ENCODE data around the gene THSD7A. TPM values are rescaled to one million over a fixed set of nuclear protein-coding genes. Genes with fewer than 3 reads are reported as not detected.

The THSD7A gene
- total and polyA plus RNA-seq, 2 donors from 2014 or later = 5.1 to 24.3 TPM

GRCh38 chr7:11589251-11589650, 242.7 kb downstream of the THSD7A start:
- H3K4me1 ChIP-seq (ENCODE audit: control insufficient read depth in 2 of 3, insufficient read depth in 2 of 3, low read depth in 1 of 3, low read length in 3 of 3) = no peaks in the 10 kb centered on the region
- peaks cover 0 to 6% (median 0%) of the 10 kb centered on the region in 3 donors for H3K36me3 ChIP-seq (ENCODE audit: control insufficient read depth in 2 of 3, insufficient read depth in 3 of 3, low read length in 3 of 3)
- FAIRE-seq (no peak), DNase-seq (no peak)
- no peak overlapping the region for H3K9ac ChIP-seq (ENCODE audit: low read length in 3 of 3)
- H3K27ac ChIP-seq (ENCODE audit: low read depth in 2 of 2, low read length in 2 of 2) = no peak overlapping the region
- H3K4me3 ChIP-seq (ENCODE audit: low read length in 3 of 3) = no peak overlapping the region
- intact Hi-C loops (cut with DNase I) = no loop called here
- H3K9me3 ChIP-seq (ENCODE audit: control insufficient read depth in 2 of 3, insufficient read depth in 1 of 3, low read length in 3 of 3) = no peaks in the 10 kb centered on the region
- no peak for TF ChIP-seq CTCF (IDR thresholded peaks at IDR 0.05; ENCODE audit: borderline replicate concordance, extremely low read depth, insufficient read depth)
- H3K27me3 ChIP-seq (ENCODE audit: control insufficient read depth, insufficient read depth, low read length) = no peaks in the 10 kb centered on the region

- Histone ChIP-seq H3K9me3 (ENCODE audit: control insufficient read depth in 2 of 3, insufficient read depth in 1 of 3, low read length in 3 of 3) (no peaks in the 10 kb centered on the region), H3K9ac (ENCODE audit: low read length in 3 of 3) (no peak overlapping the region), H3K27ac (ENCODE audit: low read depth in 2 of 2, low read length in 2 of 2) (no peak overlapping the region), H3K27me3 (ENCODE audit: control insufficient read depth, insufficient read depth, low read length) (no peaks in the 10 kb centered on the region), H3K4me3 (ENCODE audit: low read length in 3 of 3) (no peak overlapping the region), H3K4me1 (ENCODE audit: control insufficient read depth in 2 of 3, insufficient read depth in 2 of 3, low read depth in 1 of 3, low read length in 3 of 3) (no peaks in the 10 kb centered on the region), H3K36me3 (ENCODE audit: control insufficient read depth in 2 of 3, insufficient read depth in 3 of 3, low read length in 3 of 3) (peaks cover 0 to 6% (median 0%) of the 10 kb centered on the region in 3 donors)
- intact Hi-C loops (cut with DNase I) = no loop called here
- no peak for FAIRE-seq
- DNase-seq = no peak
- TF ChIP-seq CTCF (IDR thresholded peaks at IDR 0.05; ENCODE audit: borderline replicate concordance, extremely low read depth, insufficient read depth) = no peak
These were observed 244.2 kb downstream of the THSD7A start for GRCh38 chr7:11587814-11588213.

GRCh38 chr7:11587048-11587447, 244.9 kb downstream of the THSD7A start:
- Histone ChIP-seq H3K36me3 (ENCODE audit: control insufficient read depth in 2 of 3, insufficient read depth in 3 of 3, low read length in 3 of 3) (peaks cover 0 to 6% (median 0%) of the 10 kb centered on the region in 3 donors), H3K9me3 (ENCODE audit: control insufficient read depth in 2 of 3, insufficient read depth in 1 of 3, low read length in 3 of 3) (no peaks in the 10 kb centered on the region), H3K4me3 (ENCODE audit: low read length in 3 of 3) (no peak overlapping the region), H3K27ac (ENCODE audit: low read depth in 2 of 2, low read length in 2 of 2) (no peak overlapping the region), H3K4me1 (ENCODE audit: control insufficient read depth in 2 of 3, insufficient read depth in 2 of 3, low read depth in 1 of 3, low read length in 3 of 3) (no peaks in the 10 kb centered on the region), H3K9ac (ENCODE audit: low read length in 3 of 3) (no peak overlapping the region), H3K27me3 (ENCODE audit: control insufficient read depth, insufficient read depth, low read length) (no peaks in the 10 kb centered on the region)
- FAIRE-seq = no peak
- no peak for TF ChIP-seq CTCF (IDR thresholded peaks at IDR 0.05; ENCODE audit: borderline replicate concordance, extremely low read depth, insufficient read depth)
- DNase-seq = no peak
- intact Hi-C loops (cut with DNase I) = no loop called here

GRCh38 chr7:11584406-11585031, 247.5 kb downstream of the THSD7A start:
- Histone ChIP-seq H3K9ac (ENCODE audit: low read length in 3 of 3) (no peak overlapping the region), H3K27me3 (ENCODE audit: control insufficient read depth, insufficient read depth, low read length) (no peaks in the 10 kb centered on the region), H3K27ac (ENCODE audit: low read depth in 2 of 2, low read length in 2 of 2) (no peak overlapping the region), H3K4me1 (ENCODE audit: control insufficient read depth in 2 of 3, insufficient read depth in 2 of 3, low read depth in 1 of 3, low read length in 3 of 3) (no peaks in the 10 kb centered on the region), H3K36me3 (ENCODE audit: control insufficient read depth in 2 of 3, insufficient read depth in 3 of 3, low read length in 3 of 3) (no peaks in the 10 kb centered on the region), H3K4me3 (ENCODE audit: low read length in 3 of 3) (no peak overlapping the region), H3K9me3 (ENCODE audit: control insufficient read depth in 2 of 3, insufficient read depth in 1 of 3, low read length in 3 of 3) (no peaks in the 10 kb centered on the region)
- FAIRE-seq = no peak
- no peak for DNase-seq
- no peak for TF ChIP-seq CTCF (IDR thresholded peaks at IDR 0.05; ENCODE audit: borderline replicate concordance, extremely low read depth, insufficient read depth)
- intact Hi-C loops (cut with DNase I) = no loop called here
